ENCODE measurements around the gene RIMS4. TPM values are rescaled to one million over a fixed set of nuclear protein-coding genes. Genes with fewer than 3 reads are reported as not detected.
A peak's percentile ranks its signal among the peaks of the same experiment; 100 is the strongest.

The RIMS4 gene
- polyA plus RNA-seq, 1 experiment = not detected

DNA sequence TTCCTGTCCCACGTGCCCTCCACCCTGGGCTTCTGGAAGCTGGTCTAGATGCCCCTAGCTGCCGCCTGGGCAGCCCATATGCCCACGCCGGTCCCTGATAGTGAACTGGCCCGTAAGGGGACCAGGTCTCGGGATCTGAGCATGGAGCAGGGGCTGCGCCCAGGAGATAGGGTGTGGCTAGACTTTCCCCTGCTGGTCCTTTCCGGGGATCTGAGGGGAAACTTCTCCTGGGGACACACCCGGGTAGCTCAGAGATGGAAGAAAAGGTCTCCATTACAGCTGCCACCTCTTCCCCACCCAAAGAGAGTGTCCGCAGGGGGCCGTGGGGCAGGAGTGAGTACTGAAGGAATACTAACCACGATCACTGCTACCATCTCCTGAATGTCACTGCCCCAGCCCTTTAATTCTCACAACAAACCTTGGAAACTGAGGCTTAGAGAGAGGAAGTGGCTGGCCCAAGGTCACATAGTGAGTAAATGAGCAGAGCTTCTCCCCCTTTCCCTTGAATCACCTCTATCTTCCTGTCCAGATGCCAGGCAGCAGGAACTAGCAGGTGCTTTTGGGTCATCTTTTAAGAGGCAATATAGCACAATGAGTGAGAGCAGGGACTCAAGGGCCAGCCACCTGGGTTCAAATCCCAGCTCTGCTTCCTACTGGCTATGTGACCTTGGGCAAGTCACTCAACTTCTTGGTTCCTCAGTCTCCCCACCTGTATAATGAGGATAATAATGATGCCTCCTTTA lies 107.0 kb downstream of the RIMS4 start:
- CTCF ChIA-PET = interaction anchor here (1.0 to 1.2 kb wide), 3 partner anchors 9 to 44 kb away, joined by 3 read pairs; no protein-coding TSS in a partner anchor
- POLR2A ChIA-PET = interaction anchor here (0.6 to 1.0 kb wide), 2 partner anchors 11 to 1981 kb away, joined by 3 to 6 read pairs; partner anchors contain the start of gene CCN5
- Histone ChIP-seq H3K27me3 (ENCODE audit: control insufficient read depth, insufficient read depth, low read length) (peaks cover 2% of the 10 kb centered on the region), H3K9me3 (ENCODE audit: control insufficient read depth, insufficient read depth, low read length) (no peaks in the 10 kb centered on the region), H3K27ac (ENCODE audit: low read depth, low read length) (no peak overlapping the region), H3K4me3 (ENCODE audit: low read depth, low read length) (no peak overlapping the region)
- no peak for DNase-seq (ENCODE audit: low read depth, low spot score)
- no peak for TF ChIP-seq CTCF (IDR thresholded peaks at IDR 0.05; ENCODE audit: low read depth, low read length)

DNA sequence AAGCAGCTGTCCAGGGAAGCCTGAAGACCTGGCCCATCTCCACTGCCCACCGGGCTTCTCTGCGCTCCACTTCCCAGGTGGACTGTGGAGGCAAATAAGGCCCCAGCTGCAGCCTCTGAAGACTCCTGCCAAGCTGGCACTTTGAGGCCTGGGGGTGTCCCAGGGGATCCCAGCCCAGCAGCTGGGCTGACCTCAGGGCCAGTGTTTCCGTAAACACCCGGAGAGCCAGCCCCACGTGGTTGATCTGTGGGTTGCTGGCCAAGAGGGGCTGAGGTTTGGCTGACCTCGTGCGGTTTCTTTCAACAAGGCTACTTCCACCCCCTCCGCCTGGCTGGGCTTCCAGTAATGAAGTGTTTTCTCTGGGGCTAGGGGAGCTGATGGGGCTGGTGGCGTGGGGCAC lies 107.6 kb downstream of the RIMS4 start:
- H3K27ac ChIP-seq (ENCODE audit: low read depth, low read length) = peak overlapping the region; percentile 57
- peak; percentile 87 for DNase-seq (ENCODE audit: low read depth, low spot score)
- peaks cover 2% of the 10 kb centered on the region for H3K27me3 ChIP-seq (ENCODE audit: control insufficient read depth, insufficient read depth, low read length)
- CTCF ChIA-PET = interaction anchor here (1.0 to 1.2 kb wide), 3 partner anchors 9 to 30 kb away, joined by 3 to 5 read pairs (median 3); no protein-coding TSS in a partner anchor
- no peaks in the 10 kb centered on the region for H3K9me3 ChIP-seq (ENCODE audit: control insufficient read depth, insufficient read depth, low read length)
- no peak overlapping the region for H3K4me3 ChIP-seq (ENCODE audit: low read depth, low read length)
- POLR2A ChIA-PET = interaction anchor here (0.6 to 1.0 kb wide), 2 partner anchors 12 to 1981 kb away, joined by 3 to 6 read pairs; partner anchors contain the start of gene CCN5
- TF ChIP-seq CTCF (IDR thresholded peaks at IDR 0.05; ENCODE audit: low read depth, low read length) = no peak

DNA sequence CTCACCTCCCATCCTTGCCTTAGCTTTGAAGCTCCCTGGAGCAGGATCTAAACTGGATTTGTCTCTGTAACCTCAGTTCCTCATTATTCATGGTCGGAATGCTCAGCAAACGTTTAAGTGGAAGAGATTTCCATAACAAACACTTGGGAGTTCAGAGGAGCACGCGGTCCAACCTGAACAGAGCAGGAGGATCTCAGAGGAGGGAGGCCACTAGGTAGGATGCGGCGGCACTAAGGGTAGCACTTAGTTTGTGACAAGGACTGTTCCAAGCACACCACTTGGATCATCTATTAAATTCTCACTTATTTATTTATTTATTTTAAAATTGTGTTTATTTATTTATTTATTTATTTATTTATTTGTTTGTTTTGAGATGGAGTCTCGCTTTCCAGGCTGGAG lies 108.5 kb downstream of the RIMS4 start:
- ChIA-PET CTCF (interaction anchor here (1.0 to 1.2 kb wide), 2 partner anchors 30 to 33 kb away, joined by 3 to 5 read pairs; no protein-coding TSS in a partner anchor), POLR2A (no interaction called here)

More for the DNA sequence above, 108.5 kb downstream of the RIMS4 start:
- DNase-seq (ENCODE audit: low read depth, low spot score) = no peak
- Histone ChIP-seq H3K27ac (ENCODE audit: low read depth, low read length) (no peak overlapping the region), H3K4me3 (ENCODE audit: low read depth, low read length) (no peak overlapping the region), H3K9me3 (ENCODE audit: control insufficient read depth, insufficient read depth, low read length) (no peaks in the 10 kb centered on the region), H3K27me3 (ENCODE audit: control insufficient read depth, insufficient read depth, low read length) (peaks cover 2% of the 10 kb centered on the region)
- TF ChIP-seq CTCF (IDR thresholded peaks at IDR 0.05; ENCODE audit: low read depth, low read length) = no peak

Other genes starting within 250 kb of the RIMS4 start
- gene PKIG, start 228.0 kb downstream of the RIMS4 start, polyA plus RNA-seq (2011; rRNA removed) = 107 and 128 TPM in 2 replicates
- gene ADA, start 158.8 kb downstream of the RIMS4 start, polyA plus RNA-seq (2011; rRNA removed) = 12.5 and 12.6 TPM in 2 replicates
- 0.37 and 0.50 TPM in 2 replicates for gene CCN5, start 95.2 kb downstream of the RIMS4 start, polyA plus RNA-seq (2011; rRNA removed)
- gene KCNK15, start 64.7 kb downstream of the RIMS4 start, polyA plus RNA-seq (2011; rRNA removed) = not detected in 2 replicates
- 148 and 178 TPM in 2 replicates for gene YWHAB, start 75.2 kb upstream of the RIMS4 start, polyA plus RNA-seq (2011; rRNA removed)
- 20.7 and 25.9 TPM in 2 replicates for gene PABPC1L, start 99.5 kb upstream of the RIMS4 start, polyA plus RNA-seq (2011; rRNA removed)
- gene TOMM34, start 149.9 kb upstream of the RIMS4 start, polyA plus RNA-seq (2011; rRNA removed) = 31.8 and 38.7 TPM in 2 replicates
- 18.9 and 25.1 TPM in 2 replicates for gene STK4, start 156.0 kb upstream of the RIMS4 start, polyA plus RNA-seq (2011; rRNA removed)